A549 treated with AZD9567 at 1 μM for 4 hours (cell line): ENCODE results near the gene SMC4. TPM values are rescaled to one million over a fixed set of nuclear protein-coding genes. Genes with fewer than 3 reads are reported as not detected.

Experiments
- total RNA-seq: library from RNA; stranded (reverse); fragments of 200-300 nt; extraction: Qiagen RNA extraction; gene quantifications from 5 replicates; pipeline ENCODE4 v1.2.3, GENCODE V29; 2022; ENCODE audit not compliant: insufficient read depth

SMC4 gene
- total RNA-seq: 79.1 to 119 TPM (median 92.3 TPM) in 5 replicates

DNA sequence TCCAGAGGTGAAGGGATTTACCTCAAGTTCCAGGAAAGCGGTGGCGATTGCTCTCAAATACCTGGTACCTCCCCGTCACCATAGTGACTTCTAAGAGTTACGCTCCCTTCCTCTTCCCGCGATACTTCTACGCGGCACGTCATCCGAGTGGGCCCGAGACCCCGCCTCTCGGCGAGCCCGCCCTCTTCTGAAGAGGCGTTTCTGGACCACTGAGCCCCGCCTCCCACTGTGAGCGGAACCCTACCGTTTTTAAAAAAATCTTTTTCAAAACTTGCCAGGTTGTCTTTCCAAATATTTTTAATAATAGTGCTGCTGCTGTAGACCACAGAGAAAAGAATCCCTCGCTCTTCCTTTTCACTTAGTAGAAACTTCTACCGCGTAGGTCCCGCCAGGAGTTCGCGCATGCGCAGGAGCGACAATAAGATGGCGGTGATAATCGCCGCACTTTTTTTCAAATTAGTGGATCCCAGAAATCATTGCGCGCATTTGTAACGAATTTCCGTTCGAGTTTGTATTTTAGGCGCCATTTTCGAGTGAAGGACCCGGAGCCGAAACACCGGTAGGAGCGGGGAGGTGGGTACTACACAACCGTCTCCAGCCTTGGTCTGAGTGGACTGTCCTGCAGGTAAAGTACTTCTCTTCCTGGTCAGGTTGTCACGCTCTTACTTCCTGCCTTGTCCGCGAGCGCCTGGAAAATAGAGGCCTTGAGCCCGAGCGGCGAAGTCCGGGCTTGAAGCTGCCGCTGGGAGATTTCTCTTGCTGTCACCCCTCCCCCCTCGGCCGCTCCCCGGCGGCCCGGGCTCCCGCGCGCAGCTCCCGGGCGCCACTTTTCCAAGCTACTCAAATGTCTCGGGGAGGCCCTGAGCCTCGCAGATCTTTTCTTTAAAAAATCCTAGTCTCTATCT is at the start of gene SMC4, which contains the start of gene IFT80:
SMC4 (plus strand) TSS at position 526 of the 905 bp plus-strand sequence. CDS start 1,177 bp downstream, outside the sequence.
IFT80 (minus strand) TSS at position 101 of the 905 bp plus-strand sequence. CDS start 14,625 bp downstream, outside the sequence.

GRCh38 chr3:160449636-160450598 is 50.5 kb downstream of the SMC4 start, which contains the start of gene TRIM59:
TRIM59 (minus strand) TSS chr3:160449786; CDS start chr3:160439183, 10,603 bp downstream.

Other genes starting within 250 kb of the SMC4 start
- gene C3orf80, start 174.2 kb upstream of the SMC4 start, total RNA-seq: 1.2 to 1.5 TPM (median 1.4 TPM) in 4 of 5 replicates, not detected in the other
- 10.8 to 23.9 TPM (median 12.1 TPM) in 5 replicates for gene IFT80, start 425 bp upstream of the SMC4 start, total RNA-seq
- 7.9 to 12.0 TPM (median 10.3 TPM) in 5 replicates for gene TRIM59, start 50.1 kb downstream of the SMC4 start, total RNA-seq
- 28.5 to 44.7 TPM (median 34.4 TPM) in 5 replicates for gene KPNA4, start 165.9 kb downstream of the SMC4 start, total RNA-seq